Nephron progenitor cell (in vitro differentiated cells): Measurements from ENCODE around the gene WDR89.
"Not testable (repeated sequence)": the region's sequence is repeated elsewhere in the genome, so short reads cannot be mapped to it uniquely, and the experiment has no call there.

Source experiments
- DNase-seq: peaks from one replicate; pipeline ENCODE4 v3.0.0; 2021
- H3K27ac Mint-ChIP-seq: 2 replicates; pipeline ENCODE4 v1.8.0; 2021; ENCODE audit warnings: mild to moderate bottlenecking, moderate library complexity, mixed read lengths
- H3K27me3 Mint-ChIP-seq: 2 replicates; pipeline ENCODE4 v1.8.0; 2021; ENCODE audit warnings: mild to moderate bottlenecking, low read depth, mixed read lengths; ENCODE audit not compliant: poor library complexity
- H3K36me3 Mint-ChIP-seq: 2 replicates; pipeline ENCODE4 v1.8.0; 2021; ENCODE audit warnings: low read depth, mixed read lengths
- H3K4me1 Mint-ChIP-seq: 2 replicates; pipeline ENCODE4 v1.8.0; 2021; ENCODE audit warnings: mixed read lengths
- H3K4me3 Mint-ChIP-seq: 2 replicates; pipeline ENCODE4 v1.8.0; 2021; ENCODE audit warnings: mild to moderate bottlenecking, moderate library complexity, mixed read lengths
- H3K9me3 Mint-ChIP-seq: 2 replicates; pipeline ENCODE4 v1.8.0; 2021; ENCODE audit warnings: mild to moderate bottlenecking, moderate library complexity, mixed read lengths
- TF ChIP-seq, protein P1 (sequence below): fragments of 200-600 bp; sonication (generic); IDR thresholded peaks from 2 replicates; pipeline ENCODE4 v1.5.0; 2021; ENCODE audit warnings: antibody characterized with exemption

The WDR89 gene

DNA sequence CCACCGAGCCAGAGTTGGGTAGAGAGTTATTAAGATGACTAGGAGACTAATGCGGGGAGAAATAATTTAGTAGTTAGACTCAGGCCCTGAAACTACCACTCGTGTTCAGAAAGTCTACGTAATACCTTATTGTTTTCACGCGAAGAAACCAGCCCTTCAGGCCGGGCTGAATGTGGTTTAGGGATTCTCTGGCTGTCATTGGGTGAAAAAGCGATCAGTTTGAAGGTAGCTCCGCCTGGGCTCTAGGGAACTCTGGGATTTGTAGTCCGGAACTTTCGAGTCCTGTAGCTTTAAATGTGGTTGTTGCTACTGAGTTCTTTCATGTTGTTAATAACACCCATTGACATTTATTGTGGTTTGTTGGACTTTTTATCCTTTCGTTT, 549 bp upstream of the WDR89 start:
- TF ChIP-seq, protein P1, sequence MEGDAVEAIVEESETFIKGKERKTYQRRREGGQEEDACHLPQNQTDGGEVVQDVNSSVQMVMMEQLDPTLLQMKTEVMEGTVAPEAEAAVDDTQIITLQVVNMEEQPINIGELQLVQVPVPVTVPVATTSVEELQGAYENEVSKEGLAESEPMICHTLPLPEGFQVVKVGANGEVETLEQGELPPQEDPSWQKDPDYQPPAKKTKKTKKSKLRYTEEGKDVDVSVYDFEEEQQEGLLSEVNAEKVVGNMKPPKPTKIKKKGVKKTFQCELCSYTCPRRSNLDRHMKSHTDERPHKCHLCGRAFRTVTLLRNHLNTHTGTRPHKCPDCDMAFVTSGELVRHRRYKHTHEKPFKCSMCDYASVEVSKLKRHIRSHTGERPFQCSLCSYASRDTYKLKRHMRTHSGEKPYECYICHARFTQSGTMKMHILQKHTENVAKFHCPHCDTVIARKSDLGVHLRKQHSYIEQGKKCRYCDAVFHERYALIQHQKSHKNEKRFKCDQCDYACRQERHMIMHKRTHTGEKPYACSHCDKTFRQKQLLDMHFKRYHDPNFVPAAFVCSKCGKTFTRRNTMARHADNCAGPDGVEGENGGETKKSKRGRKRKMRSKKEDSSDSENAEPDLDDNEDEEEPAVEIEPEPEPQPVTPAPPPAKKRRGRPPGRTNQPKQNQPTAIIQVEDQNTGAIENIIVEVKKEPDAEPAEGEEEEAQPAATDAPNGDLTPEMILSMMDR: no peak
- Mint-ChIP-seq H3K4me3 (peak overlapping the region; percentile 87), H3K27ac (peak overlapping the region; percentile 95), H3K9me3 (peaks cover 17% of the 10 kb centered on the region), H3K36me3 (peaks cover 29% of the 10 kb centered on the region), H3K27me3 (no peaks in the 10 kb centered on the region), H3K4me1 (peaks cover 15% of the 10 kb centered on the region)
- peak; percentile 64 for DNase-seq

DNA sequence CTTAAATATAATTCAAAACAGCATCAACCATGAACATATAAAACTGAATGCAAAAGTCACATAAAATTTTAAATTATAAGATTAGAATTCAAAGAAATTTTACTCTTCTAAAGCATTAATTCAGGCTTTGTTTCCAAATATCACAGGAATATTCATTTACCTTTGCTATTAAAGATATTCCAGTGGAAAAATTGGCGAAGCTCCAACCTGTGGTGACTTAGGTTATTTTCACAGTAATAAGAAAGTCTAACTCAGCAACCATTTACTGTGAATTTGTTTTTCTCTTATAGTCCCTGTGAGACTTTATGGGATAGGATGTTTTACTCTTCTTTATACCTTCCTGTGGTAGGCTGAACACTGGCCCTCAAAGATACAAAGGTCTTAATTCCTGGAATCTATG, 3.2 kb downstream of the WDR89 start:
- Mint-ChIP-seq H3K4me3 (peak overlapping the region; percentile 73), H3K9me3 (peaks cover 51% of the 10 kb centered on the region), H3K27ac (no peak overlapping the region), H3K4me1 (peaks cover 15% of the 10 kb centered on the region), H3K27me3 (no peaks in the 10 kb centered on the region), H3K36me3 (peaks cover 59% of the 10 kb centered on the region)
- no peak for DNase-seq
- TF ChIP-seq, protein P1: no peak

DNA sequence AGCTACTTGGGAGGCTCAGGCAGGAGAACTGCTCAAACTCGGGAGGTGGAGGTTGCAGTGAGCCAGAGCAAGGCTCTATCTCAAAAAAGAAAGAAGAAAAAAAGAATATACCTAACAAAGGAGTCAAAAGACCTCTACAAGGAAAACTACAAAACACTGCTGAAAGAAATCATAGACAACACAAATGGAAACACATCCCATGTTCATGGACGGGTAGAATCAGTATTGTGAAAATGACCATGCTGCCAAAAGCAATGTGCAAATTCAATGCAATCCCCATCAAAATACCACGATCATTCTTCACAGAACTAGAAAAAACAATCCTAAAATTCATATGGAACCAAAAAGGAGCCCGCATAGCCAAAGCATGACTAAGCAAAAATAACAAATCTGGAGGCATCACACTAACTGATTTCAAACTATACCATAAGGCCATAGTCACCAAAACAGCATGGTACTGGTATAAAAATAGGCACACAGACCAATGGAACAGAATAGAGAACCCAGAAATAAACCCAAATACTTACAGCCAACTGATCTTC, 5.5 kb downstream of the WDR89 start:
- H3K4me3 Mint-ChIP-seq, DNase-seq, H3K27ac Mint-ChIP-seq, H3K27me3 Mint-ChIP-seq: not testable (repeated sequence)
- H3K36me3 Mint-ChIP-seq: peaks cover 75% of the 10 kb centered on the region
- peaks cover 15% of the 10 kb centered on the region for H3K4me1 Mint-ChIP-seq
- peaks cover 51% of the 10 kb centered on the region for H3K9me3 Mint-ChIP-seq

DNA sequence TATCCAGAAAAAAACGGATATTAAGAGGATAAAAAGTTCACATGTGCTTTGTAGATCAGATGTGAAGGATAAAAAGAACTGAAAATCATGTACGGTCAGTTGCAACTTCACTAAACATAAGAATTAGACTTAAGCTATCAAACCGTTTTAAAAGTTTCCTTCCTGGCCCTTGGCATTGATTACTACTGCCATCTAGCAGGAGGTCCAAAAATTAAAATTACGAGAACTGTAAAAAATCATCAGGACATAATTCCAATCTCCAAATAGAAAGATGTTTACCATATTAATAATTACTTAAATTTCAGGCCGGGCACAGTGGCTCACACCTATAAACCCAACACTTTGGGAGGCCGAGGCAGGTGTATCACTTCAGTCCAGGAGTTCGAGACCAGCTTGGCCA, 7.9 kb downstream of the WDR89 start:
- Mint-ChIP-seq H3K27ac (no peak overlapping the region), H3K36me3 (peaks cover 72% of the 10 kb centered on the region), H3K4me1 (peaks cover 3% of the 10 kb centered on the region), H3K9me3 (peaks cover 48% of the 10 kb centered on the region), H3K27me3 (no peaks in the 10 kb centered on the region), H3K4me3 (no peak overlapping the region)
- TF ChIP-seq, protein P1: no peak
- no peak for DNase-seq

DNA sequence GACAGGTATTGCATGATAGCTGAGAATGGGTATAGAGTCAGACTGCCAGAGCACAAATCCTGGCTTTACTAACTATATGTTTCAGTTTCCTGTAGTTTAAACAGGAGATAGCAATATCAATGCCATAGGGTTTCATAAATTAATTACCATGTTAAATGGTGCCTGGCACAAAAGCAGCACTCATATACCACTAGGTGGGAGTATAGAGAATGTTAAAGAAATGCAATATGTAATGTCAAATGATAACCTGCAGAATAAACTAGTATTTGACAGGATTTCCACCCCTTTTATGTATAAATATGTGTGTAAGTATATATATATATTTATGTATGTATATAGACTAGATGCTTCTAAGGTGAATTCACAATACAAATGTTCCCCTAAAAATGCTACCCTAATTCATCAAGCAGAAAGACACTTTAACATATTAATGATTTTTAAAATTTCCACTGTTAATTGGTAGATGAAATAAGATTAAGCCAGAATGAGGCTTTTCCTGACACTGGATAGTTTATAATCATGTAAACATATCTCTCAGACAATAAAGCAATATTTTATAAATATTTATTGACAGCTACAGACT, 8.6 kb downstream of the WDR89 start:
- H3K4me3 Mint-ChIP-seq: no peak overlapping the region
- H3K9me3 Mint-ChIP-seq: peaks cover 42% of the 10 kb centered on the region
- TF ChIP-seq, protein P1: peak; percentile 28
- H3K27me3 Mint-ChIP-seq: no peaks in the 10 kb centered on the region
- no peak overlapping the region for H3K27ac Mint-ChIP-seq
- no peak for DNase-seq
- peaks cover 69% of the 10 kb centered on the region for H3K36me3 Mint-ChIP-seq
- H3K4me1 Mint-ChIP-seq: no peaks in the 10 kb centered on the region

DNA sequence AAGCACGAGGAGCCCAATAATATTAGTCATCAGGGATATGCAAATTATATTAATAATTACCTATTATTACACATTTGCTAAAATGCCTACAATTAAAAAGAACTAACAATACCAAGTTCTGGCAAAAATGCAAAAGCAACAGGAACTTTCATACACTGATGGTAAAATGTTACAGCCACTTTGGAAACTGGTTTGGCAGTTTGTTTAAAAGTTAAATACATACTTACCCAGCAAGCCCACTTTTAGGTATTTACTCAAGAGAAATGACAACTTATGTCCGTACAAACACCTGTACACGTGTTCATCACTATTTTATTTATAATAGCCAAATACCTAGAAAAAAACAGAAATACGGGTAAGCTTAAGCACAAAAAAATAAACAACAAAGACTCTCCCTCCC, 17.0 kb downstream of the WDR89 start:
- no peak overlapping the region for H3K27ac Mint-ChIP-seq
- no peak overlapping the region for H3K4me3 Mint-ChIP-seq
- DNase-seq: no peak
- TF ChIP-seq, protein P1: no peak
- peaks cover 58% of the 10 kb centered on the region for H3K36me3 Mint-ChIP-seq
- H3K4me1 Mint-ChIP-seq: peaks cover 5% of the 10 kb centered on the region
- no peaks in the 10 kb centered on the region for H3K27me3 Mint-ChIP-seq
- no peaks in the 10 kb centered on the region for H3K9me3 Mint-ChIP-seq
